ENCODE measurements around the gene FCAR. TPM values are rescaled to one million over a fixed set of nuclear protein-coding genes. Genes with fewer than 3 reads are reported as not detected.
"Not testable (repeated sequence)": the region's sequence is repeated elsewhere in the genome, so short reads cannot be mapped to it uniquely, and the experiment has no call there.

The FCAR gene
- total and polyA plus RNA-seq, 2 experiments from 2014 or later: not detected

- not testable (repeated sequence) for H3K27ac ChIP-seq (ENCODE audit: low read depth); H3F3A ChIP-seq (replicated peaks; ENCODE audit: low read depth); H3K27me3 ChIP-seq (ENCODE audit: insufficient read depth); ATAC-seq; H3K27me3 Mint-ChIP-seq (ENCODE audit: insufficient read depth, low read depth, poor library complexity); H3K9me2 ChIP-seq (ENCODE audit: insufficient read depth); H3K4me3 ChIP-seq; H3K36me3 ChIP-seq (ENCODE audit: insufficient read depth); H3K27ac Mint-ChIP-seq; H2AFZ ChIP-seq; H3K79me2 ChIP-seq (replicated peaks; ENCODE audit: insufficient read depth); H4K20me1 ChIP-seq (replicated peaks; ENCODE audit: insufficient read depth); H3K4me3 Mint-ChIP-seq; H3K4me2 ChIP-seq; H3K4me1 ChIP-seq (ENCODE audit: insufficient read depth); H3K4me1 Mint-ChIP-seq; DNase-seq (ENCODE audit: low spot score)
- Mint-ChIP-seq H3K9me3 (peaks cover 78% of the 10 kb centered on the region), H3K36me3 (ENCODE audit: low read depth) (peaks cover 26% of the 10 kb centered on the region)
These were observed 10.6 kb upstream of the FCAR start for GRCh38 chr19:54863459-54863858.

- Histone ChIP-seq H2AFZ (peak overlapping the region; percentile 43; the same call in 1 of the 2 replicates), H3K4me1 (ENCODE audit: insufficient read depth) (peaks cover 20% of the 10 kb centered on the region), H3K36me3 (ENCODE audit: insufficient read depth) (no peaks in the 10 kb centered on the region), H3K27me3 (ENCODE audit: insufficient read depth) (no peaks in the 10 kb centered on the region), H3K9me2 (ENCODE audit: insufficient read depth) (no peaks in the 10 kb centered on the region), H3K4me3 (no peak overlapping the region), H3K79me2 (replicated peaks; ENCODE audit: insufficient read depth) (no peaks in the 10 kb centered on the region), H3F3A (replicated peaks; ENCODE audit: low read depth) (no peaks in the 10 kb centered on the region; the same call in 1 of the 2 replicates), H4K20me1 (replicated peaks; ENCODE audit: insufficient read depth) (no peaks in the 10 kb centered on the region), H3K27ac (ENCODE audit: low read depth) (no peak overlapping the region), H3K4me2 (no peak overlapping the region)
- no peak overlapping the region for H3K4me3 Mint-ChIP-seq
- H3K4me1 Mint-ChIP-seq: no peaks in the 10 kb centered on the region
- DNase-seq (ENCODE audit: low spot score) (no peak), ATAC-seq (no peak)
- H3K36me3 Mint-ChIP-seq (ENCODE audit: low read depth): peaks cover 18% of the 10 kb centered on the region; the same call in 2 of the 3 replicates
- no peak overlapping the region for H3K27ac Mint-ChIP-seq
- H3K27me3 Mint-ChIP-seq (ENCODE audit: insufficient read depth, low read depth, poor library complexity): no peaks in the 10 kb centered on the region
- peaks cover 81% of the 10 kb centered on the region for H3K9me3 Mint-ChIP-seq
- TF ChIP-seq ZNF331 (CRISPR knock-in tag; IDR thresholded peaks at IDR 0.05; ENCODE audit: low read depth) (no peak), CREB1 (CRISPR knock-in tag; IDR thresholded peaks at IDR 0.05; ENCODE audit: low read depth) (no peak), ZNF114 (CRISPR knock-in tag; IDR thresholded peaks at IDR 0.05) (no peak), ETS1 (IDR thresholded peaks at IDR 0.05) (no peak), POLR2AphosphoS5 (IDR thresholded peaks at IDR 0.05; ENCODE audit: low read depth) (no peak), REST (IDR thresholded peaks at IDR 0.05; ENCODE audit: unreplicated experiment) (no peak), NANOG (IDR thresholded peaks at IDR 0.05; ENCODE audit: borderline replicate concordance) (no peak), JUNB (IDR thresholded peaks at IDR 0.05; ENCODE audit: unreplicated experiment) (no peak), CTCF (conservative IDR thresholded peaks at IDR 0.05; ENCODE audit: low read depth in 2 of 2) (no peak)
- TF ChIP-seq, protein P1, sequence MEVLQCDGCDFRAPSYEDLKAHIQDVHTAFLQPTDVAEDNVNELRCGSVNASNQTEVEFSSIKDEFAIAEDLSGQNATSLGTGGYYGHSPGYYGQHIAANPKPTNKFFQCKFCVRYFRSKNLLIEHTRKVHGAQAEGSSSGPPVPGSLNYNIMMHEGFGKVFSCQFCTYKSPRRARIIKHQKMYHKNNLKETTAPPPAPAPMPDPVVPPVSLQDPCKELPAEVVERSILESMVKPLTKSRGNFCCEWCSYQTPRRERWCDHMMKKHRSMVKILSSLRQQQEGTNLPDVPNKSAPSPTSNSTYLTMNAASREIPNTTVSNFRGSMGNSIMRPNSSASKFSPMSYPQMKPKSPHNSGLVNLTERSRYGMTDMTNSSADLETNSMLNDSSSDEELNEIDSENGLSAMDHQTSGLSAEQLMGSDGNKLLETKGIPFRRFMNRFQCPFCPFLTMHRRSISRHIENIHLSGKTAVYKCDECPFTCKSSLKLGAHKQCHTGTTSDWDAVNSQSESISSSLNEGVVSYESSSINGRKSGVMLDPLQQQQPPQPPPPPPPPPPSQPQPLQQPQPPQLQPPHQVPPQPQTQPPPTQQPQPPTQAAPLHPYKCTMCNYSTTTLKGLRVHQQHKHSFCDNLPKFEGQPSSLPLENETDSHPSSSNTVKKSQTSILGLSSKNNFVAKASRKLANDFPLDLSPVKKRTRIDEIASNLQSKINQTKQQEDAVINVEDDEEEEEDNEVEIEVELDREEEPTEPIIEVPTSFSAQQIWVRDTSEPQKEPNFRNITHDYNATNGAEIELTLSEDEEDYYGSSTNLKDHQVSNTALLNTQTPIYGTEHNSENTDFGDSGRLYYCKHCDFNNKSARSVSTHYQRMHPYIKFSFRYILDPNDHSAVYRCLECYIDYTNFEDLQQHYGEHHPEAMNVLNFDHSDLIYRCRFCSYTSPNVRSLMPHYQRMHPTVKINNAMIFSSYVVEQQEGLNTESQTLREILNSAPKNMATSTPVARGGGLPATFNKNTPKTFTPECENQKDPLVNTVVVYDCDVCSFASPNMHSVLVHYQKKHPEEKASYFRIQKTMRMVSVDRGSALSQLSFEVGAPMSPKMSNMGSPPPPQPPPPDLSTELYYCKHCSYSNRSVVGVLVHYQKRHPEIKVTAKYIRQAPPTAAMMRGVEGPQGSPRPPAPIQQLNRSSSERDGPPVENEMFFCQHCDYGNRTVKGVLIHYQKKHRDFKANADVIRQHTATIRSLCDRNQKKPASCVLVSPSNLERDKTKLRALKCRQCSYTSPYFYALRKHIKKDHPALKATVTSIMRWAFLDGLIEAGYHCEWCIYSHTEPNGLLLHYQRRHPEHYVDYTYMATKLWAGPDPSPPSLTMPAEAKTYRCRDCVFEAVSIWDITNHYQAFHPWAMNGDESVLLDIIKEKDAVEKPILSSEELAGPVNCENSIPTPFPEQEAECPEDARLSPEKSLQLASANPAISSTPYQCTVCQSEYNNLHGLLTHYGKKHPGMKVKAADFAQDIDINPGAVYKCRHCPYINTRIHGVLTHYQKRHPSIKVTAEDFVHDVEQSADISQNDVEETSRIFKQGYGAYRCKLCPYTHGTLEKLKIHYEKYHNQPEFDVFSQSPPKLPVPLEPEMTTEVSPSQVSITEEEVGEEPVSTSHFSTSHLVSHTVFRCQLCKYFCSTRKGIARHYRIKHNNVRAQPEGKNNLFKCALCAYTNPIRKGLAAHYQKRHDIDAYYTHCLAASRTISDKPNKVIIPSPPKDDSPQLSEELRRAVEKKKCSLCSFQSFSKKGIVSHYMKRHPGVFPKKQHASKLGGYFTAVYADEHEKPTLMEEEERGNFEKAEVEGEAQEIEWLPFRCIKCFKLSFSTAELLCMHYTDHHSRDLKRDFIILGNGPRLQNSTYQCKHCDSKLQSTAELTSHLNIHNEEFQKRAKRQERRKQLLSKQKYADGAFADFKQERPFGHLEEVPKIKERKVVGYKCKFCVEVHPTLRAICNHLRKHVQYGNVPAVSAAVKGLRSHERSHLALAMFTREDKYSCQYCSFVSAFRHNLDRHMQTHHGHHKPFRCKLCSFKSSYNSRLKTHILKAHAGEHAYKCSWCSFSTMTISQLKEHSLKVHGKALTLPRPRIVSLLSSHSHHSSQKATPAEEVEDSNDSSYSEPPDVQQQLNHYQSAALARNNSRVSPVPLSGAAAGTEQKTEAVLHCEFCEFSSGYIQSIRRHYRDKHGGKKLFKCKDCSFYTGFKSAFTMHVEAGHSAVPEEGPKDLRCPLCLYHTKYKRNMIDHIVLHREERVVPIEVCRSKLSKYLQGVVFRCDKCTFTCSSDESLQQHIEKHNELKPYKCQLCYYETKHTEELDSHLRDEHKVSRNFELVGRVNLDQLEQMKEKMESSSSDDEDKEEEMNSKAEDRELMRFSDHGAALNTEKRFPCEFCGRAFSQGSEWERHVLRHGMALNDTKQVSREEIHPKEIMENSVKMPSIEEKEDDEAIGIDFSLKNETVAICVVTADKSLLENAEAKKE (CRISPR knock-in tag; IDR thresholded peaks at IDR 0.05): no peak
These were observed 2.3 kb upstream of the FCAR start for GRCh38 chr19:54871696-54872095.
